Spleen (tissue), 7 donors: ENCODE data around the gene CPD.

Source experiments
- POLR2A ChIP-seq, 3 donors: fragments of 450-650 bp; IDR thresholded peaks; one replicate each; pipeline ENCODE4 v1.5.1; 2017; ENCODE audit warnings: antibody characterized with exemption in 3 of 3, mild to moderate bottlenecking in 1 of 3
- POLR2AphosphoS5 ChIP-seq, 3 donors: sonication (generic); formaldehyde crosslinking; IDR thresholded peaks; one replicate each; pipeline ENCODE4 v1.5.1; 2017; ENCODE audit warnings: antibody characterized with exemption in 3 of 3
- TF ChIP-seq, protein P1 (sequence below), 11 experiments: fragments of 200-600 bp in 7 of 11; fragments of 450-650 bp in 4 of 11; sonication (generic) in 4 of 11; IDR thresholded peaks in 8 of 11; conservative IDR thresholded peaks in 3 of 11; 1 replicate in 7 of 11; 2 replicates in 4 of 11; pipeline versions ENCODE4 v1.4.0 to v1.8.0; 2016 to 2021; ENCODE audit warnings: antibody characterized with exemption in 11 of 11, inconsistent platforms in 4 of 11, mild to moderate bottlenecking in 1 of 11
- donor health status: DM: no; HTN: no; CAD: no; lungs with moderate emphysema.
- donor health status: DM: no; HTN: no; CAD: no.
- donor health status: DM: no; HTN: no; CAD: no.

DNA sequence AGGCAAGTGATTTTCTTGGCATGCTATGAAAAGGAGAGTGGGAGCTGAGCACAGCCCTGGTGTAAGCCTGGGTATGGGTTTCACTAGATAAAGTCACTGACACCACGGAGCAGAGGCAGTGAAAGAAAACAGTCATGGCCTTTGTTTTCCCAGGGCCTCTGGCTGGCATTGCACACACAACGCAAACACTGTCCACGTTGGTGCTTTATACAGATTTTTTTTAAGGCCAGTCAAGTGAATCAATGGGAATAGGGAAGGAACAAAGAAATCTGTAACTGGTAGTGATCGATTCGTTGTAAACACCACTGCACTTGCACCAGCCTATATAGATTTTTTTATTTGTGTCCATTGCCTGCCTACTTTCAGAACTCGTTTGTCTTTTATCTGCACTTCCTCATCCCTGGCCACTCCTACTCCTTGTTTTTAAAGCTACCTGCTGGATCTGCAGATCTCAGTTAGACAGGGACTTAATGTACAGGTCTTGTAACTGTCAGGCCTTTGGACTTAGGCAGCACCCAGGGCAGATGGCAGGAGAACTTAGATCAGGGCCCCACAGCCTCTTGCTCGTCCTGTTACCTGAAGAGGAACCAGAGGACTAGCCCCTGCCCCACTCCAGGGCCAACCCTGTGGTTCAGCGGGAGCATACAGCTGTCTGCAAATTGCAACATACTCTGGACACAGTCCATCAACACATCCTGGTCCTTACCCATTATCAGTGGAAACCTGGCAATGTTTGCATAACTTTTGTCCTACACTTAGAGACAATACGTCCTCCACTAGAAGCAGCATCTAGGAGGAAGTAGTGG, 34.2 kb upstream of the CPD start:
- TF ChIP-seq, protein P1, sequence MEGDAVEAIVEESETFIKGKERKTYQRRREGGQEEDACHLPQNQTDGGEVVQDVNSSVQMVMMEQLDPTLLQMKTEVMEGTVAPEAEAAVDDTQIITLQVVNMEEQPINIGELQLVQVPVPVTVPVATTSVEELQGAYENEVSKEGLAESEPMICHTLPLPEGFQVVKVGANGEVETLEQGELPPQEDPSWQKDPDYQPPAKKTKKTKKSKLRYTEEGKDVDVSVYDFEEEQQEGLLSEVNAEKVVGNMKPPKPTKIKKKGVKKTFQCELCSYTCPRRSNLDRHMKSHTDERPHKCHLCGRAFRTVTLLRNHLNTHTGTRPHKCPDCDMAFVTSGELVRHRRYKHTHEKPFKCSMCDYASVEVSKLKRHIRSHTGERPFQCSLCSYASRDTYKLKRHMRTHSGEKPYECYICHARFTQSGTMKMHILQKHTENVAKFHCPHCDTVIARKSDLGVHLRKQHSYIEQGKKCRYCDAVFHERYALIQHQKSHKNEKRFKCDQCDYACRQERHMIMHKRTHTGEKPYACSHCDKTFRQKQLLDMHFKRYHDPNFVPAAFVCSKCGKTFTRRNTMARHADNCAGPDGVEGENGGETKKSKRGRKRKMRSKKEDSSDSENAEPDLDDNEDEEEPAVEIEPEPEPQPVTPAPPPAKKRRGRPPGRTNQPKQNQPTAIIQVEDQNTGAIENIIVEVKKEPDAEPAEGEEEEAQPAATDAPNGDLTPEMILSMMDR (IDR thresholded peaks at IDR 0.05 in 8 of 11, conservative IDR thresholded peaks at IDR 0.05 in 3 of 11), result no peak
- no peak for TF ChIP-seq POLR2A (IDR thresholded peaks at IDR 0.05)
- TF ChIP-seq POLR2AphosphoS5 (IDR thresholded peaks at IDR 0.05), result peak in 1 of 3 donors; percentile 36
